Retinal pigment epithelial cell (primary cell): ENCODE data around the gene TXNDC9.
"Not testable (repeated sequence)": the region's sequence is repeated elsewhere in the genome, so short reads cannot be mapped to it uniquely, and the experiment has no call there.

Source experiments
- DNase-seq: peaks from one replicate; pipeline ENCODE4 v3.0.0-alpha.2; 2010; ENCODE audit warnings: low read depth
- H3K4me3 ChIP-seq: 2 replicates; pipeline ENCODE4 v1.5.1; 2011; ENCODE audit warnings: mild to moderate bottlenecking, low read length, control low read depth, moderate library complexity
- TF ChIP-seq, protein P1 (sequence below): conservative IDR thresholded peaks from 2 replicates; pipeline ENCODE4 v1.5.1; 2011; ENCODE audit warnings: low read depth, low read length, control low read depth, inconsistent platforms

Gene TXNDC9

DNA sequence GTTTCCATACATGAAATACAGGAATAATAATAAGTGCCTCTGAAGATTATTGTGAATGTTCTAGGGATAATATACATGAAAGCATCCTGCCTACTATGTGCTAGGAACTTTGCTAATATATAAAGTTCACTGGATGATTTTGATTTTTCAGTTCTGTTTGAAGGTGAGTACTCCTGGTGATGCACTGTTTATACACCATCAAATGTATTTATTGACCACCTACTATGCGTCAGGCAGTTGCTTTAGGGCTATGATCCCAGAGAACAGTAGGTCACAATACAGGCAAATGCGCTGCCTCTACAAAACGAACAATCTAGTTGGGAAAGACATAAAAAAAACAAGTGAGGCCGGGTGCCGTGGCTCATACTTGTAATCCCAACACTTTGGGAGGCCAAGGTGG lies 10.7 kb downstream of the TXNDC9 start:
- no peak overlapping the region for H3K4me3 ChIP-seq
- TF ChIP-seq, protein P1, sequence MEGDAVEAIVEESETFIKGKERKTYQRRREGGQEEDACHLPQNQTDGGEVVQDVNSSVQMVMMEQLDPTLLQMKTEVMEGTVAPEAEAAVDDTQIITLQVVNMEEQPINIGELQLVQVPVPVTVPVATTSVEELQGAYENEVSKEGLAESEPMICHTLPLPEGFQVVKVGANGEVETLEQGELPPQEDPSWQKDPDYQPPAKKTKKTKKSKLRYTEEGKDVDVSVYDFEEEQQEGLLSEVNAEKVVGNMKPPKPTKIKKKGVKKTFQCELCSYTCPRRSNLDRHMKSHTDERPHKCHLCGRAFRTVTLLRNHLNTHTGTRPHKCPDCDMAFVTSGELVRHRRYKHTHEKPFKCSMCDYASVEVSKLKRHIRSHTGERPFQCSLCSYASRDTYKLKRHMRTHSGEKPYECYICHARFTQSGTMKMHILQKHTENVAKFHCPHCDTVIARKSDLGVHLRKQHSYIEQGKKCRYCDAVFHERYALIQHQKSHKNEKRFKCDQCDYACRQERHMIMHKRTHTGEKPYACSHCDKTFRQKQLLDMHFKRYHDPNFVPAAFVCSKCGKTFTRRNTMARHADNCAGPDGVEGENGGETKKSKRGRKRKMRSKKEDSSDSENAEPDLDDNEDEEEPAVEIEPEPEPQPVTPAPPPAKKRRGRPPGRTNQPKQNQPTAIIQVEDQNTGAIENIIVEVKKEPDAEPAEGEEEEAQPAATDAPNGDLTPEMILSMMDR: no peak
- DNase-seq: no peak

DNA sequence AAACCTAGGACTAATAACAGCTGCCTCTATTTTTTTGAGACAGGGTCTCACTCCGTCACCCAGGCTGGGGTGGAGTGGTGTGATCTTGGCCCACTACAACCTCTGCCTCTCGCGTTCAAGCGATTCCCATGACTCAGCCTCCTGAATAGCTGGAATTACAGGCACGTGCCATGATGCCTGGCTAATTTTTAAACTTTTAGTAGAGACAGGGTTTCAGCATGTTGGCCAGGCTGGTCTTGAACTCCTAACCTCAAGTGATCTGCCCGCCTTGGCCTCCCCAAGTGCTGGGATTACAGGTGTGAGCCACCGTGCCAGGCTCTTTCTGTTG lies 18.3 kb downstream of the TXNDC9 start:
- not testable (repeated sequence) for H3K4me3 ChIP-seq, DNase-seq

- TF ChIP-seq, protein P1: no peak
- H3K4me3 ChIP-seq: no peak overlapping the region
- no peak for DNase-seq
Measured at GRCh38 chr2:99317161-99317872, 18.8 kb downstream of the TXNDC9 start.

- DNase-seq, H3K4me3 ChIP-seq: not testable (repeated sequence)
Measured at GRCh38 chr2:99301097-99301496, 35.0 kb downstream of the TXNDC9 start, which contains the start of gene LYG1. TSS of gene LYG1 (minus strand) at chr2:99301197. CDS start at chr2:99295670, 5,527 bp downstream.

DNA sequence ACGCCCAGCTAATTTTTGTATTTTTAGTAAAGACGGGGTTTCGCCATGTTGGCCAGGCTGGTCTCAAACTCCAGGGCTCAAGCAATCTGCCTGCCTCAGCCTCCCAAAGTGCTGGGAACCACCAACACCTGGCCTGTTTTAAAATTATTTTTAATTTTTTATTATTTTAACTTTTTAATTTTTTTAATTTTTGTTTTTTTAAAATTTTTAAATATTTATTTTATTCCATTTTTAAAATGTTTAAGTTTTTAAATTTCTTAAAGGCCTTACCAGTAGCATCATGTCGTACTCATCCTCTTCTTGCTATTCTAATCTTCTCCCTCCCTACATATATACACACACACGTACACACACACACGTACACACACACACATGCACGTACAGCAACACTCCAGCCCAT lies 36.6 kb downstream of the TXNDC9 start:
- H3K4me3 ChIP-seq: no peak overlapping the region
- TF ChIP-seq, protein P1: no peak
- no peak for DNase-seq

DNA sequence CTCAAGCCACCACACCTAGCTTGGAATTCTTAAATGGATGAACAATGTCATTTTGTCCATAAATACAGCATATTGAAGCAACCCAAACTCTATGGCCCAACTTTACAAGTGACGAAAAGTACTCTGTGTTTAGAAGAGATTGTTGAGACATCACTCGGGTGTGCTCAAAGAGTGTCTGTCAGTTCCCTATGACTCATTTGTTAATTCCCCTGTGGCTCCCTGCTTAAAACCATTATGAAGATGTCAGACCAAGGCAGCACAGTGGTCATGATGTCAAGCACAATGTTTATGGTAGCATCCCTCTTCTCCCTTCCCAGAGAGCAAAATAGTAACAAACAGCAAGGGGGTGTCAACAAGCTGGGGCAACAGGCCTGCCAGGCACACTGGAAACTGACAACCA lies 38.1 kb downstream of the TXNDC9 start:
- no peak for DNase-seq
- TF ChIP-seq, protein P1: no peak

GRCh38 chr2:99285526-99285925 lies 50.6 kb downstream of the TXNDC9 start:
- H3K4me3 ChIP-seq: no peak overlapping the region
- peak; percentile 33 for DNase-seq
- TF ChIP-seq, protein P1: no peak

More for the DNA sequence above, 38.1 kb downstream of the TXNDC9 start:
- H3K4me3 ChIP-seq: no peak overlapping the region

GRCh38 chr2:99279969-99280695 lies 56.0 kb downstream of the TXNDC9 start:
- no peak overlapping the region for H3K4me3 ChIP-seq
- DNase-seq: no peak
- TF ChIP-seq, protein P1: no peak
